IPS-18c (cell line): ENCODE data around the gene LIN37.
"Not testable (repeated sequence)": the region's sequence is repeated elsewhere in the genome, so short reads cannot be mapped to it uniquely, and the experiment has no call there.

Experiments
- H3K4me3 ChIP-seq: 2 replicates; pipeline ENCODE4 v1.7.0; 2013; ENCODE audit warnings: low read depth, mild to moderate bottlenecking, low read length, moderate library complexity; ENCODE audit not compliant: insufficient read depth
- H3K9me3 ChIP-seq: one replicate; pipeline ENCODE4 v1.6.1; 2013; ENCODE audit warnings: mild to moderate bottlenecking, low read length, moderate library complexity; ENCODE audit not compliant: control insufficient read depth, insufficient read depth

The LIN37 gene

DNA sequence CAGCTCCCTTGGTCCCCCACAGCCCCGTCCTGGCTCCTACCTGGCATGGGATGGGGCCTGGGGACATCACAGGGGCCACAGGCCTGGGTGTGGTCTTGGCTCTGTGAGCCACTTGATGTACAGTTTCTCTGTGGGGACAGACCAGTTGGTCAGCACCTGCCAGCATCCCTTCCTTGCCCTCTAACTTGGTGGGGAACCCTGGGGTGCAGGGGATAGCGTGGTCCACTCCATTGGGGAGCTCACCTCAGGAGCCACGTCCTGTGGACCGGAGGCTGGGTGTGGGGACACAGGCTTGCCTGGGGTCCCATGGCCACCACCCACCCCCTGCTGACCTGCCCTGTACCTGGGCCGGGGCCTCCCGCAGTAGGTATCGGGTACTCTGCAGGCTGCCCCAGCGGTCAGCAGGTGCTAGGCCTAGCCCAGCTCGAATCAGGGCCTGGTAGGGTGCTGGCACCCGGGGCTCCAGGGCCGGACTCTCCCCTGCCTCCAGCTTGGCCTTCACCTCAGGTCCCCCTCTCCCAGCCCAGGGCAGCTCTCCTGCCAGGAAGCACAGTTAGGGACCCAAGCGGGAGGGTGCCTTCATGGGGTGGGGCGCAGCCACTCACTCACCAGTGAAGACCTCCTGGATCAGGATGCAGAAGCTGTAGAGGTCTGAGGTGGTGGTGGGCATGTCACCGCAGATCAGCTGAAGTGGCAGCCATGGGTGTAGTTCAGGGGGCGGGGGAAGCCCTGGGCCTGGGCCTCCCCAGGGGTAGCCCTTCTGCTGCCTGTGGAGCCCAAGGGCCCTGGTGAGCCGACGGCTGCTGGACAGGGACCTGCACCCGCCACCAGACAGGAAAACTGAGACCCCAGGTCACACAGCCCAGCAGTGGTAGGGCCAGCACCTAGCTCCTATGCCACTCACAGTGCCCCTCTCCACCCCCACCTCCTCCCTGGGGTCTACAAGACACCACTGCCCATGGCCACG, 41.9 kb downstream of the LIN37 start:
- H3K4me3 ChIP-seq: no peak overlapping the region

DNA sequence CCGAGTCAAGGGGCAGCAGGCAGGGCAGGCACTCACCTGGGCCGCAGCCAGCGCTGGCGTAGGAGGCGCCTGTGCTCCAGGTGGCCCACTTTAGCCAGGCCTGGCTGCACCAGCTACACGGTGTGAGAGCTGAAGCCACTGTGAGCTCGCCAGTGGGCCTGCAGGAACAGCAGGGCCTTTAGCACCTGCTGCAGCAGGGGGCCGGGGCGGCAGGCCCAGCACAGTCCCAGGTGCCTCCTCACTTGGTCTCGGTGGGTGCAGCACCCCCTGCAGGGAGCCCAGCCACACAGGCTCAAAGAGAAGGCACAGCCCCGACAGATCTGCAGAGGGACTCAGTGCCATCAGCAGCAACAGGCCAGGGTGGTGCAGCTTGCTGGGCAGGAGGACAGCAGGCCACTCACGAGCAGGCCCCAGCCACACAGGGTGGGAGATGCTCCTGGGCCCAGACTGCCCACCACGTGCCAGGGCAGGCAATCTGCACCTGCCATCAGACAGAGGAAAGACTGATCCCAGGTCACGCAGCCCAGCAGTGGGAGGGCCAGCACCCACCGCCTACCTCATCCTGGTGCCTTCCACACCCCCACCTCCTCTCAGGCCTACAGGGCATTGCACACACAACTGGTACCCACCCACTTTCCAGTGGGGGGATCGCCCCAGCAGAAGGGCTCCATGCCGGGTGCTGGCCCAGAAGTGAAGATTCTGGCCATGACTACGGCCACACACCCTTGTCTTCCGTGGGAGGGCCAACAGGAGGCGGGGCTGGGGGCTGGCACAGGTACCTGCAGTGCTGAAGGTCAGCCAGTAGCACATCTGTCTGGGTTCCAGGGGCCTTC, 42.8 kb downstream of the LIN37 start:
- Histone ChIP-seq H3K9me3 (no peaks in the 10 kb centered on the region), H3K4me3 (no peak overlapping the region)

More for the DNA sequence above, 41.9 kb downstream of the LIN37 start:
- H3K9me3 ChIP-seq: no peaks in the 10 kb centered on the region

DNA sequence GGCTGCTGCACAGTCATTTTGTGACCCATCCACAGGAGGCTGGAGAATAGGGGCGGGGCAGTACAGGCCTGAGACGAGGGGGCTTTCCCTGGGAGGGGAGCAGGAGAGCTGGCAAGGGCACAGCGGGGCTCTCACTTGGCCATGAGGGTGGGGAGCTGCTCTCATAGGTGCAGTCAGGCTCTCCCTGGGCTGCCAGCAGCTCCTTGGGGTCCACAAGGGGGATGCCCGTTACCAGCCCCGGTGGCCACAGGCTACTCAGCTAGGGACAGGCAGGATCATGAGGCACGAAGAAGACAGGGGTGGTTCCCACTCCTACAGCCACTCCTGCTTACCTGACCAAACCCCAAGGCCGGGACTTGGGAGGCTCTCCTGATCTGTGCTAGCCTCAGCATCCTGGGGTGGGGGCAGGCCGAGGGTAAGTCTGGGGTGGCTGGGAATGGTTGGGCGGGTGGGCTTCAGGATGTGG, 43.5 kb downstream of the LIN37 start:
- H3K9me3 ChIP-seq: no peaks in the 10 kb centered on the region

DNA sequence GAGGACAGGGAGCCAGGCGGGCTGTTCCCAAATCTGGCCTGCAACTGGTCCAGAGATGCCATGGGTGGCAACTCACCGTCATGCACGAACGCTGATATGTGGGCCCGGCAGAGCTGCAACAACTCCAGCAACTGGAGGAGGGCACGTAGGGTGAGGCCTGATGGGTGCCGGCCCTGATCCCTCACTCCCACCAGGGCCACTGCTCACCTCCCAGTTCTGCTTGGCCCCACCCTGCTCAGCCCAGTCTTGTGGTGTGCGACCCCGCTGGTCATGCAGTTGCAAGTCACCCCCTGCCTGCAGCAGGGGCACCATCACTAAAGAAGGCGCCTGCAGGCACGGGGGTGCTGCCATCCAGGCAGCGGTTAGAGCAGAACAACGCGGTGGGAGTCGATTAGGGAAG, 43.9 kb downstream of the LIN37 start:
- H3K4me3 ChIP-seq: no peak overlapping the region
- no peaks in the 10 kb centered on the region for H3K9me3 ChIP-seq

More for the DNA sequence above, 43.5 kb downstream of the LIN37 start:
- no peak overlapping the region for H3K4me3 ChIP-seq

DNA sequence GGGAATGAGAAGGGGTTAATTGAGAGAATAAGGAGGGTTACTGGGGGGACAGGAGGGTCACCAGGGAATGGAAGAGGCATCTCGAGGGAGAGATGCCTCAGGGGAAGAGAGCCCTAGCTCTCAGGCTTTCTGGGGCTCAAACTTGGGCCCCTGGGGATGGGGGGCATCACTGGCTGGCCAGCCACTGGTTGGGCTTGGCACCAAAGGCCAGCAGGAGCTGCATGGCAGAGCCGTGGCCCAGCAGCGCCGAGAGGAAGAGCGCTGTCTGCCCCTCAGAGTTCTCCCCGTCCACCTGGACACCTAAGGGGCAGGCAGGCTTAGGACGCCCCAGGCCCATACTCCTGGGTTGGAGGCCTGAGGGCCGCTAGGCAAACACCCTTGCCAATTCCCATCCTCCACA, 44.5 kb downstream of the LIN37 start:
- Histone ChIP-seq H3K4me3 (no peak overlapping the region), H3K9me3 (no peaks in the 10 kb centered on the region)

DNA sequence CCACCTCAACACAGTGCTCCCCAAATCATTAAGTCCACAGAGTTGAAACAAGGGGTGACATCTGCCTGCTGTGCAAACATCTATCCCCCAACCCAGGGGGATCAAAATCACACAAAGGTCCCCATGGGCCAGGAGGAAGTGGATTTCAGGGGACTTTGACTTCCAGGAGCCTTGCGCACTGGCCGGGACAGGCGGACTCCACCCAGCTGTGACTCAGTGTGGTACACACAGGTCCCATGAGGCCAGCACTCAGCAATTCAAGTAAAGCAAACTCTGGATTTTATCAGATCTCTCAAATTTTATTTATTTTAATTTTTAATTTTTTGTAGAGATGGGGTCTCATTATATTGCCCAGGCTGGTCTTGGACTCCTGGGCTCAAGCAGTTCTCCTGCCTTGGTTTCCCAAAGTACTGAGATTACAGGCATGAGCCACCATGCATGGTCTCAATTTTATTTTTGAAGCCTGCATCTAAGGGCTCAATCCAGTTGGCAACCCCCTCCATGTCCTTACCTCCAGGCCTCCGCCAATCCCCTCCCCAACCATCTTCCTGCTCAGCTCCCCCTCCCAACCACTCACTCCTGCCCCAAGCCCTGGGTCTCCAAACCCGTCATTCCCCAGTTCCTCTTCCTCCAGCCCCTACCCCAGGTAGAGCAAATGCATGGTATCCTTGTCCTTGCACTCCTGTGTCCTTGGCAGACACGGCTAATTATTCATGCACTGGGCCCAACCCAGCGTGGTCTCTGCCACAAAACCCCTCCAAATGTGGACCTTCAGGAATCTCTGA, 45.2 kb downstream of the LIN37 start:
- no peaks in the 10 kb centered on the region for H3K9me3 ChIP-seq
- no peak overlapping the region for H3K4me3 ChIP-seq

DNA sequence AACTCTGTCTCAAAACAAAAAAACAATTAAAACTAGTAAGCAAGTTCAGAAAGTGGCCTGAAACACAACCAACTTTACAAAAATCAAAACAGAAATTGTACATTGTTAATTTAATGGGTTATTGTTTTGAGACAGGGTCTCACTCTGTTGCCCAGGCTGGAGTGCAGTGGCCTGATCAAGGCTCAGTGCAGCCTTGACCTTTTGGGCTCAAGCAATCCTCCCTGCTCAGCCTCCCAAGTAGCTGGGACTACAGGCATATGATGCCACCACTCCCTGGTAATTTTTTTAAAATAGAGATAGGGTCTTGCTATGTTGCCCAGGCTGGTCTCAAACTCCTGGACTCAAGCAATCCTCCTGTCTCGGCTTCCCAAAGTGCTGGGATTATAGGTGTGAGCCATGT, 47.2 kb downstream of the LIN37 start:
- H3K9me3 ChIP-seq, H3K4me3 ChIP-seq: not testable (repeated sequence)

DNA sequence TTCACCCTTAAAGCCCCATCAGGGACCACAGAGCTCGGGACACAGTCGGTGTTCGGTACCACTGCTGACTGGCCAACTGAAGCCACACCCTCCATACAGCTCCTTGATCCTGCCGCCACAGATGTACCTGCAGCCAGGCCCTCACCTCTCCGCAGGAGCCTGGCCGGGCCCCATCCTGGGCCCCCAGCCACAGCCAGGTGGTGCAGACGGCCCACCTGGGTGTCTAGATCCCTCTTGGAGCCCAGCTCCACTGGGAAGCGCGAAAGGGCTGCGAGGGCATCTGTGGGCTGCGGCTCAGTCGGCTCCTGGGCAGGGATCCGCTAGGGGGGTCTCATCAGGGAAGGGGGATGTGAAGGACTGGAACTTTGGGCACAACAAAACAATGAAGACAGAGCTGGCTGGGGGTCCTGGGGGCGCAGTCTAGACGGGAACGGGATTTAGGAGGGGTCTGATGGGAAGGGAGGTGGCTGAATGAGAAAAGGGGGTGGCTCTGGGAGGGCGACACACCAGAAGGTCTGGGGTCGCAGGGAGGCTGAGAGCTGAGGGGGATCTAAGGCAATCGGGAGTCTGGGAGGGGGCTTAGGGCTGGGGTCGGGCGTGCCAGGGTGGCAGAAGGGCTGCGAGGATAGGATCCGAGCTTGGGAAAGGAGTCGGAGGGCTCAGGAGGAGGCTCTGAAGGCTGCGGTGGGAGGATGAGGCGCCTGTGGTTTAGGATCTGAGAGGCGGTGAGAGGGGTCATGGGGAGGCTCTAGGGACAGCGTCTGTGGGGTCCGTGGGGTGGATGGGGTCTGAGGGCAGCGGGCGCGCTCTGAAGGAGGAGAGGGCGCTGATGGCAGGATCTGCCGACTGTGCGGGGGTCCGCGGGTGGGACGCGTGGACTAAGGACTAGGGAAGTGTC, 48.5 kb downstream of the LIN37 start:
- H3K4me3 ChIP-seq: peak overlapping the region; percentile 31; the same call in 1 of the 2 replicates
- no peaks in the 10 kb centered on the region for H3K9me3 ChIP-seq

DNA sequence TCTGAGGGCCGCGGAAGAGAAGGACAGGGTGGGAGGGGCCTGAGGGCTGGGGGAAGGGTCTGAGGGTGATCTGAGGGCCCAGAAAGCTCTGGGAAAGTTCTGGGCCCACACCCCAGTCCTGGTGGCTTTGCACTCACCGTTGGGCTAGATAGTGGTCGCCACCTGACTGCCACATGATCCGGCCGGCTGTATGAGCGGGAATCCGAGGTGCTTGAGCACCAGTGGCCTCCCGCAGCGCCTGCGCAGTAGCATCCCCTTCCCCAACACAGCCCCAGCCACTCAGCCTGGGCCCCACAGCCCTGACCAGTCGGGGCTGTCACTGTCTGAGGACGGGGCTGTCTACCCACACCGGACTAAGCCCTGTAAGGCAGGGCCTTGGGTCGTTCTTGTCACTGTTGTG, 49.3 kb downstream of the LIN37 start:
- peak overlapping the region; percentile 31; the same call in 1 of the 2 replicates for H3K4me3 ChIP-seq
- no peaks in the 10 kb centered on the region for H3K9me3 ChIP-seq

DNA sequence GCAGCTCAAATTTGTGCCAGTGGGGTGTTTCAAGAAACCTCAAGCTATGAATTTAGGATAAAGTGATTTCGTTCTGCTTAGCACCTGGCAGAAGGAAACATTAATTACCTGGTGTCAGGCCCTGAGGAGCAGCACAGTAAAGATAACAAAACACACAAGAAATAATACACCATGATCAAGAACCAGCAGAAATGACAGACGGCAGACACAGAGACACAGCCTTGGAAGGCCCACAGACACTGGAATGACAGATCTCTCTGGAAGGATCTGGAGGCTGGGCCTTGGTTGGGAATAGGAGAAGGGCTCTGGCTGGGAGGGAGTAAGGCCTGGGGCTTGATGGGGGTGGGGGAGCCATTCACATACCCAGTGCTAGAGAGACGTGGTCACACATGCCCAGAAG, 53.5 kb downstream of the LIN37 start:
- no peak overlapping the region for H3K4me3 ChIP-seq
- no peaks in the 10 kb centered on the region for H3K9me3 ChIP-seq
